ENCODE data around the gene CHTF18.

GRCh38 chr16:781346-782010 is 6.9 kb upstream of the CHTF18 start:
- TF ChIP-seq EZH2phosphoT487 (IDR thresholded peaks at IDR 0.05; ENCODE audit: borderline replicate concordance, low read length) (no peak), CTCF (IDR thresholded peaks at IDR 0.05; ENCODE audit: low read depth, low read length, poor library complexity, severe bottlenecking) (no peak)
